Stimulated activated CD4-positive, alpha-beta T cell treated with anti-CD3 and anti-CD28 coated beads, Interleukin-4, amount 100 ng/mL, for 4 hours (primary cell): Measurements from ENCODE around the gene DLST.

Experiments used
- DNase-seq, 2 experiments: peaks; one replicate each; pipeline ENCODE4 v3.0.0-alpha.2; 2020

DLST gene

GRCh38 chr14:74881431-74882102 is at the start of gene DLST:
Gene DLST, plus strand, starts transcription at chr14:74881916. Its CDS starts 38 bp downstream, at chr14:74881954.
- peak; percentile 77 to 87 for DNase-seq

DNA sequence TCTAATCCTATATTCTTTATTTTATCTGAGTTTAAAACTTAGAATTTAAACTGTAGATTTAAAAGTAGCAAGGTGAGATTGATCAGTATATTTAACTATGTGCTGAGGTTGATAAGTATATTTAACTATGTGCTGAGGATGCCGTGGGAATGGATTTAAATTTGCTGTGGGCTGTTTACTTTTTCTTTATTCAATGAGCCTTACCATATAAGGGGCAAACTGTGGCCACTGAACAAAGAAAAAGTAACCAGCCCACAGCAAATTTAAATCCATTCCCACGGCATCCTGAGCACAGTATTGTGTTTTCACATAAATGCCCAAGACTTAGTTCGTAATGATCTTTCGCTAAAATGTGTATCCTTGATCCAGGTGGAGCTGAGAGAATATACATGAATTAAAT is 48.9 kb upstream of the DLST start:
- no peak for DNase-seq

- DNase-seq: no peak
These were observed 46.9 kb upstream of the DLST start for GRCh38 chr14:74834692-74835392.

DNA sequence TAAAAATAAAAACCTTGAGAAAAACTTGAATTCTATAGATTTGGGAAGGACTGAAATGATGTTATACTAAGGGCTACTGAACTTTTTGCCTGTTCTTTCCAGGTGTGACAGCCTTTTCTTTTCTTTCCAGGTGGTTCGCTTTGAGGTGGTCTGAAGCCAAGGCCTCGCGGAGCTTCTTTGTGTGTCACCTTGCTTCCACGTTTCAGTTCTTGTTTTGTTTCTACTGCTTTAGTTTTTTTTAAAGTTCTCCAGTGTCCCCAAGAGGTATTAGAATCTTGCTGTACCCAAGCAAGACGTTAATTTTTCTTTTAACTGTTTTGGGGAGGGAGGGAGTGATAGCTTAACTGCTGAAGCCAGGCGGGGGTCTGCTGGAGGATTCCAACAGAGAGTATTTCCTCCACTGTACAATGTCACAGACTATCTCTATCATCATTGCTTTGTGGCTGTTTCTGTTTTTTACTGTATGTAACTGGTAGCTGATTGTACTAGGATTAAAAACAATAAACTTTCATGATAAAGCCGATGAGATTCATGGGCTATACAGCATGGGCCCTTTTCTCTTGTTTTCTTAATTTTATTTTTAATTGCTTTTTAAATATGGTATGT is 46.0 kb upstream of the DLST start:
- DNase-seq: no peak

- no peak for DNase-seq
These were observed 45.3 kb upstream of the DLST start for GRCh38 chr14:74836251-74836960.

- DNase-seq: no peak
These were observed 43.5 kb upstream of the DLST start for GRCh38 chr14:74838166-74838565.

GRCh38 chr14:74840603-74841030 is 41.1 kb upstream of the DLST start:
- no peak for DNase-seq

DNA sequence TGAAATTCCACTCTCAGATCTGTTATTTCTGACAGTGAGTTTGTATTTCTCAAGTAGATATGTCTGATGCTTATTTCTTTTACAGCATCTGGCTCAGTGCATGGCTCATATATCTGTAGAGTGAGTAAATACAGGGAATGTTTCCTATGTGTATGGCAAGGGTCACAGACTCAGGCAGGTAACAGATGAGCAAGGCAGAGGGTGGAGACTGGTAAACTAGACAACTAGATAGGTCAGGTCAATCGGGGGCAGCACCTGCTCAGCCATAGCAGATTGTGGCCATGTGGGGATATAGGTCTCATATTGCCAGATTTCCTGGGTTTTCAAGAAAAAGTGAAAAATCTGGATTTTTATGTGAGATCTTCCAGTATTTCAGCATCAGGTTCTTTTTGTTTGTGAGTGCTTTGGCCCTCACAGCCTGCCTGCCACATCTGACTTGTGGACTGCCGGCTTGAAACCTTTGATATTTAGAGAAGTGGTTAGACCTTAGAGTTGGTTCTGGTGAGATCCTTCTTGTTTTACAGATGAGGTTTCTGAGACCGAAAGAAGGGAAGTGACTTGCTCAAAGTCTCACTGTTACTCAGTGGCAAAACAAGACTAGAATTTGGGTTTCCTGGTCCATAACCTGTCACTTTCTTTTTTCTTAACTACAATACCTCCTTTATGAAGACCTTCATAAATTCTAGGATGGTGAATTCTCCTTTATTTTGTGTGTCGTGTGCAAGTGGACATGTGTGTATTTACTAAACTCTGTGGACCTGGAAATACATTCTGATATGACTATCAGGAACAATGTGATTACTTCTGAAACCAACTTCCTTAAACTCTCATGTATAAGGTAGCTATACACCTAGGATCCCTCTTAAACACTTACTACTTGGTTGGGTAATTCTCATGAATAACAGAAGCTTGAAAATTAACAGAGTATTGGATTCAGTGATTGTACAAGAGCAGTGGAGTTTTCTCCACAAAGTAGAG is 40.2 kb upstream of the DLST start:
- no peak for DNase-seq

GRCh38 chr14:74843653-74844052 is 38.1 kb upstream of the DLST start:
- no peak for DNase-seq

DNA sequence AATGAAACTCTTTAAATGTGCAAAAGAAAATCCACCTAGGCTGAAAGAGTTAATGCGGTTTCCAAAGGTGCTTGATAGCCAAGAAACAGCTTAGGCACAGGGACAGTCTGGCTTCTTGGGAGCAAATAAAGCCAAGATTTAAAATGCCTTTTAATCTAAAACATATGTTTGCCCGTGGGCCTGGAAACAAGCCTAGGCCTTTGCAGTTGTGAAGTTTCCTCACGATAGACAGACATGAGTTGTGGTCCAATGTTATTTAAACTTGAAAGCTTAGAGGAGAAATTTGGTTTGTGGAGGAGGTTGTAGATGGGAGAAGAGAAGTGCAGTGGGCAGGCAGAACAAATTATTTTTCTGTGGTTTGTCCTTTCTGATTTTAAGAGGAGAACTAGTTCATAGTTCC is 35.5 kb upstream of the DLST start:
- no peak for DNase-seq

- no peak for DNase-seq
These were observed 34.6 kb upstream of the DLST start for GRCh38 chr14:74846968-74847665.

GRCh38 chr14:74848768-74849167 is 32.9 kb upstream of the DLST start:
- no peak for DNase-seq

- DNase-seq: no peak
These were observed 28.7 kb upstream of the DLST start for GRCh38 chr14:74852922-74853530.

DNA sequence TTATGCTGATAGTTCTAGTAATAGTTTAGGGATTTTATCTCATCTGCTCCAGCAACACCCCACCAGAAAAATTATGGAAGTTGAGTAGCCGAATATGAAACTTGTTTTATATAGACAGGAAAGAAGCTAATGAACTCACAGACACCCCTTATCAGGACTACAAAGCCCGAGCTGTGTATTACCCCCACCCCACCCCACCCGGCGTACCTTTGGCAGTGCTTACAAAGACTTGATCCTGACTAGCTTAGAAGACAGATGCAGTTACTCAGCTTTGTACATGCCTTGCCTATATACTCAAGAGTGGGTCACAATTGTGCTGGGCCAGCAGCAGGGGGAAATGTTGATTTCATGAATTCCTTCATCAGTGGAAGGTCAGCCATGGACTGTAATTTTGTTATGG is 28.1 kb upstream of the DLST start:
- DNase-seq: no peak

DNA sequence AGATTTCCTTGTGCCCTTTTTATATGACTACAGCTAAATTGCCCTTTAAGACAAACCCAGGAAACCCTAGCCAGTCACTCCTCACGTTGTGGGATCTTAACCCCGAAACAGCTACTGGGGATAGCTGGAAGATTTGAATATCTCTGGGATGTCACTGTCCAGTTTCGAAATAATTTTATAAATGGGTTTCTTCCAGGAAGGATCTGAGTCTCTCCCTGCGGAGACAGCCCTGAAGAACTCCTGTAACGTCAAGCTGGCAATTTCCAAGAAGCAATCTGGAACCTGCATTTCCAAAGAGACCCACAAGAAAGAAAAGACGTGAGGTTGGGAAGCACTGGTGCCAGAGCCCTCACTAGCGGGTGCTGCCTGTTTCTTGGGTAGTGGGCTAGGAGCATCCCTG is 26.7 kb upstream of the DLST start:
- DNase-seq: no peak

GRCh38 chr14:74855945-74856344 is 25.8 kb upstream of the DLST start:
- no peak for DNase-seq

DNA sequence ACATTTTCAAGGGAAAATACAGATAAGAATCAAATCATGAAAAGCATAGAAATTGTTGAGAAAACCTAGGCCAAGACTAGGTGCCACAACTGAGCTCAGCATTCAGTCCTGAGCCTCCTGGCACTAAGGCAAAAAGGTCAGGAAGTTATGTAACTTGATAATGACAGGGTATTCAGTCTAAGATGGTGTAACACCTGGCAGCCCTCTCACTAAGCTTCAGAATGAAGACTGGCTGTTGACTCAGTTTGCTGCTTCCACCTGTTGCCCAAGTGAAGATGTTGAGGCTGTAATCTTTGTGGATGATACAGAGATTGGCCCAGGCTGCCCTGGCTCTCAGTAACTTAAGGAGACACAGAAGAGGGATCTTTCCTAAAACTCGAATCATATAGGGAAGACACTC is 25.4 kb upstream of the DLST start:
- no peak for DNase-seq

DNA sequence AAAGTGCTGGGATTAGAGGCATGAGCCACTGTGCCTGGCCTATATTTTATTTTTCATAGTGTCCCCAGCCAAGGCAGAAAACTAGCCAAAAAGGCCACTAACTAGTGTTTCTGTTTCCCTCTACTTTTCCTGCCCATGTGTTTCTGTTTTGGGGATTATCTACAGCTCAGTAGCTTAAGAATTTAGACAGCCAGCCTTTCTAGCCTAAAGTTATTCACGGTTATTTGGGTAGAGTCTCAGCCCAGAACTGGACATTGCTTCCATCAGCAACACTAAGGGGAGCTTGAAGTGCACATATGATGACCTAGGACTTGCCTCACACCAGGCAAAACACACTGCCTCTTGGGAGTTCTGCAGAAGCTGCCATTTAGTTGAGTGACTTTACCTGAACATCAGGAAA is 23.7 kb upstream of the DLST start:
- DNase-seq: no peak

DNA sequence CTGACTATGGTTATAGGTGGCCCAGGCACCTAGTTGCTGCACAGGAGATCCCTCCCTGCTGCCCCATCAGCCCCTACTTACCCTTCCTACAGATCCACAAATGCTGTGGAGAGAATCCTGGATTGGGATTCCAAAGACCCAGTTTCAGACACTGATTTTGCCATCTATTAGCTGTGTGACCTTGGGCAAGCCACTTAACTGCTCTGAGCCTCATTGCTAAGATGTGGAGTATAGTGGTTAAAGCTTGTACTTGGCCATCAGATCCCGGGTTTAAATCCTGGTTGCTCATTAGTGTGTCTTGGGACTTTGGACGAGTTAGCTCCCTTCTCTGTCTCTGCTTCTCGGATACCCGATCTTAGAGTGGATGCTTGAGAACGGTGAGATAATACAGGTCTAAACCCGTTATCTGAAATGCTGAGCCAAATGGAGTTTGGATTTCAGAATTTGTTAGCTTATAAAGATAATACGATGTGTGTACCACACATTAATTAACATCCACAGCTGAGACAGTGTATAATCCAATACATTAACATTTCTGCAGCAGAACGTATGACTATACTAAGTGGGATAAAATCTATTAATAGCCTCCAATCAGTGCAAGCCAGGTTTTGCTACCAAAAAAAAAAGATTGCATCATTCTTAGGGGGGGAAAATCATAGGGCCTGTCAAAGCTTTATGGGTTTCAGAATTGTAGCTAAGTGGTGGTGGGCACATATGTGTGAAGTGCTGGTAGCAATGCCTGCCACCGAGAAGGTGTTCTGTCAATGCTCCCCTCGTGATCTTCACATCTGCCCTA is 21.8 kb upstream of the DLST start:
- no peak for DNase-seq
